GM12801 (cell line): ENCODE results near the gene MAPRE3.

Experiments used
- TF ChIP-seq, protein P1 (sequence below): IDR thresholded peaks from one replicate; pipeline ENCODE4 v1.5.1; 2011; ENCODE audit warnings: control low read depth; ENCODE audit not compliant: insufficient read length; ENCODE audit errors: extremely low read depth

The MAPRE3 gene

GRCh38 chr2:27069436-27069835, 99.0 kb downstream of the MAPRE3 start:
- TF ChIP-seq, protein P1, sequence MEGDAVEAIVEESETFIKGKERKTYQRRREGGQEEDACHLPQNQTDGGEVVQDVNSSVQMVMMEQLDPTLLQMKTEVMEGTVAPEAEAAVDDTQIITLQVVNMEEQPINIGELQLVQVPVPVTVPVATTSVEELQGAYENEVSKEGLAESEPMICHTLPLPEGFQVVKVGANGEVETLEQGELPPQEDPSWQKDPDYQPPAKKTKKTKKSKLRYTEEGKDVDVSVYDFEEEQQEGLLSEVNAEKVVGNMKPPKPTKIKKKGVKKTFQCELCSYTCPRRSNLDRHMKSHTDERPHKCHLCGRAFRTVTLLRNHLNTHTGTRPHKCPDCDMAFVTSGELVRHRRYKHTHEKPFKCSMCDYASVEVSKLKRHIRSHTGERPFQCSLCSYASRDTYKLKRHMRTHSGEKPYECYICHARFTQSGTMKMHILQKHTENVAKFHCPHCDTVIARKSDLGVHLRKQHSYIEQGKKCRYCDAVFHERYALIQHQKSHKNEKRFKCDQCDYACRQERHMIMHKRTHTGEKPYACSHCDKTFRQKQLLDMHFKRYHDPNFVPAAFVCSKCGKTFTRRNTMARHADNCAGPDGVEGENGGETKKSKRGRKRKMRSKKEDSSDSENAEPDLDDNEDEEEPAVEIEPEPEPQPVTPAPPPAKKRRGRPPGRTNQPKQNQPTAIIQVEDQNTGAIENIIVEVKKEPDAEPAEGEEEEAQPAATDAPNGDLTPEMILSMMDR, result no peak

DNA sequence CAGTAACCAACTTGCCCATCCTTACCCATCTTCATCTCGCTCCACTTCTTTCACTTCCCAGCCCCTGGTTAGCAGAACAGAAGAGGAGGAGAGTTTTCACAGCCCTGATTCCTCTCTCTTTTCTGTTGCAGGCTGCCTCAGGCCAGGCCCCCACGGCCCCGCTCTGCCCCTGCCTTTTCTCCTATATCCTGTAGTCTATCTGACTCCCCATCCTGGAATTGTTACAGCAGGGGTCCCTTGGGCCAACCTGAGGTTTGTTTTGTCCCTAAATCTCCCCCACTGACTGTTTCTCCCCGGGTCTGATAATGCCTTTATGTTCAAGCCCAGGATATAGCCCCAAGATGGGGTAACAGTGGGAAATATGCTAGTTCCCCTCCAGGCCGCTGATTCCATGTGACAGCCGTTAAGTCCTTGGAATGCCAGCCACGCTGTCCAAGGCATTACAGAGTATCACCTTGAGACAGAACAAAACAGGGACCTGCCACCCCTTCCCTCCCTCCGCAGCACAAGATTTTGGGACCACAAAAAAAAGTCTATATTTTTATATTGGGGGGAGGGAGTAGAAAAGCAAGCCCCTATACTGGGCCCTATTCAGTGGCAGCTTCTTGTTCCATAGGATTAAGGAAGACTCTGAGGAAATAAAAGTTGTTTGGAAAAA, 99.7 kb downstream of the MAPRE3 start:
- TF ChIP-seq, protein P1, result no peak

GRCh38 chr2:27070653-27071276, 100.3 kb downstream of the MAPRE3 start:
- TF ChIP-seq, protein P1, result no peak

DNA sequence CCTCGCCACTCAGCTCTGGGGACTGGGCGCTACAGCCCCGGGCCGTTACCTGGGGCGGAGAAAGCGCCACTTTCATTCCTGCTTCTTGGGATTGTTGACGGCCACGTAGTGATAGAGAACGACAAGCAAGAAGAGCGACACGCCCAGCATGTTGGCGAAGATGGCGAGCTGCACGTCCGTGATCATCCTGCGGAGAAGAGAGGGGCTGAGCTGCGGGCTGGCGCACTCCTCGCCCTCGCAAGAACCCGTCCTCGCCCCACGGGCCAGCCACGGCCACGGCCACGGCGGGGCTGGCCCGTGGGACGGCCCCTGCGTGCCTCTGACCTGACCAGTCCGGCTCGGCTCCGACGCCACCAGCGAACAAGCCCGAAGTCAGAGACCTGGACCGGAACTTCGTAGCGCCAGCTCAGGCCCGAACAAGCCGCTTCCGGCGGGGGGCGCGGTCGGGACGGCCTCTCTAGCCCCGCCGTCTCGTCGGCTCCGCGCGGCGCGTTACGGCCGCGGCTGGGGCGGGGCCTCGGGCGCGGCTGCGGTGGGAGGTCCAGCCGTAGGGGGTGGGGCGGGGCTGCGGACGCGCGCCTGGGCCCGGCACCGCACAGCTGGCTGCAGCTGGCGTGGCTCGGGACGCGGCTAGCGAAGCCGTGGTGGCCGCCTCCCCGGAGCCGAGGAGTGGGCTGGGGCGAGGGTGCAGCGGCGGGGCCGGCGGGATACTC, 101.0 kb downstream of the MAPRE3 start, which contains the start of gene OST4:
Gene OST4, minus strand, starts transcription at position 378 of the 713 bp plus-strand sequence.
- TF ChIP-seq, protein P1, result no peak

GRCh38 chr2:27071990-27072830, 101.8 kb downstream of the MAPRE3 start:
- TF ChIP-seq, protein P1, result no peak

DNA sequence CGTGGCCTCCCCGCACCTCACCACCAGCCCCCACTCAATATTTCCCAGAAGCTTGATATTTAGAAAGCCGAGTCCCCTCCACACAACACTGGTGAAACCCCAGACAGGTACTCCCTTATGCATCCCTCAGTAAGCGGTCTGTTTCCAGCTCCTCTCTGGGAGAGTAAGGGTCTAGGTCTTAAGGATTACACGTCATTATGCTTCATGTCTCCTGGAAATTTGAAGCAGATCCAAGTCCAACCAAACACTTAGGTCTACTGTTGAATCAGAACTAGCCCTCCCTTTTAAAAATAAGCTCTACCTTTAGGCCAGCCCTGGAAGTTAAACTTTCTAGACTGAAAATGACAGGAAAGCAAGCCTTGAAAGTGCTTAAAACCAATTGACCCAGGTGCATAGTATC, 102.5 kb downstream of the MAPRE3 start:
- TF ChIP-seq, protein P1, result no peak

DNA sequence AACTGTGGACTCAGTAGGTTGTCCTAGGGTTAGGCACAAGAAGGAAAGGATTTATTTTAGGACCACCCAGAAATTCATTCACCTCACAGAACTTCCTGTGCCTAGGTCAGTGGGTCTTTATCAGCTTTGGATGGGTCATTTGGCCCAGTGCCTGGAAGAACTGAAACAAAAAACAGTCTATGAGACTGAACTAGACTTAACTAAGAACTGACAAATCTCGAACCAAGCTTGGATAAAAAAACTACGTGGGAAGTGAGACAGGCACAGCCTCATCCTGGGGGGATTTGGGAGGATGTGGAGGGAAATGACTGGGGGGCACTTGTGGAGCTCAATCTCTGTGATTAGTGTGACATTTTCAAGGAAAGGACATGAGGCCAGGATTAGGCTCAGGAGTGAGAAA, 103.3 kb downstream of the MAPRE3 start:
- TF ChIP-seq, protein P1, result no peak
